SK-N-SH (cell line): ENCODE data around the gene DGKD. TPM values are rescaled to one million over a fixed set of nuclear protein-coding genes. Genes with fewer than 3 reads are reported as not detected.

Source experiments
- CTCF ChIA-PET: fragments of 300-600, 350-600 bp; formaldehyde crosslinking; extraction: SDS; loops from one replicate; lab custom pipeline; 2021; lab: Yijun Ruan, JAX
- POLR2A ChIA-PET: fragments of 350-600 bp; sonication (Branson Sonifier 250); formaldehyde crosslinking; extraction: SDS; loops from one replicate; lab custom pipeline; 2020; ENCODE audit warnings: antibody characterized with exemption, inconsistent platforms; lab: Yijun Ruan, JAX
- DNase-seq: peaks from one replicate; pipeline ENCODE4 v3.0.0; 2012
- H2AFZ ChIP-seq: fragments of 200-600 bp; sonication (generic); 2 replicates; pipeline ENCODE4 v1.8.1; 2016; ENCODE audit warnings: antibody characterized with exemption, mild to moderate bottlenecking, low read depth
- H3F3A ChIP-seq: fragments of 200-600 bp; sonication (generic); replicated peaks from 2 replicates; pipeline ENCODE3; 2016; ENCODE audit warnings: antibody characterized with exemption, mild to moderate bottlenecking; ENCODE audit not compliant: insufficient read depth
- H3K27ac ChIP-seq, 2 experiments: fragments of 200-500 bp in 1 of 2; fragments of 200-600 bp in 1 of 2; sonication (Bioruptor generic) in 1 of 2; sonication (generic), shearing (Covaris generic) in 1 of 2; 2 replicates each; pipeline versions ENCODE4 v1.5.1 to v1.6.1; 2014 to 2016; ENCODE audit warnings: low read depth in 2 of 2, inconsistent platforms in 1 of 2, low read length in 1 of 2, mild to moderate bottlenecking in 1 of 2, mixed read lengths in 1 of 2
- H3K27me3 ChIP-seq: fragments of 200-600 bp; sonication (generic), shearing (Covaris generic); 2 replicates; pipeline ENCODE4 v1.6.1; 2016; ENCODE audit warnings: mixed run types; ENCODE audit not compliant: insufficient read depth
- H3K36me3 ChIP-seq, 2 experiments: fragments of 200-500 bp in 1 of 2; fragments of 200-600 bp in 1 of 2; sonication (Bioruptor generic) in 1 of 2; sonication (generic) in 1 of 2; replicated peaks in 1 of 2; 2 replicates each; pipeline versions ENCODE3 to v1.5.1; 2014 to 2016; ENCODE audit warnings: low read length in 1 of 2, mild to moderate bottlenecking in 1 of 2; ENCODE audit not compliant: insufficient read depth in 2 of 2, control insufficient read depth in 1 of 2
- H3K4me1 ChIP-seq, 2 experiments: fragments of 200-500 bp in 1 of 2; fragments of 200-600 bp in 1 of 2; sonication (Bioruptor generic) in 1 of 2; sonication (generic), shearing (Covaris generic) in 1 of 2; 2 replicates each; pipeline versions ENCODE4 v1.5.1 to v1.6.1; 2014 to 2016; ENCODE audit warnings: low read depth in 1 of 2, low read length in 1 of 2, mixed run types in 1 of 2; ENCODE audit not compliant: insufficient read depth in 2 of 2, control insufficient read depth in 1 of 2
- H3K4me2 ChIP-seq: fragments of 200-600 bp; sonication (generic), shearing (Covaris generic); 2 replicates; pipeline ENCODE4 v1.6.1; 2017; ENCODE audit warnings: mixed run types
- H3K4me3 ChIP-seq, 2 experiments: fragments of 200-500 bp in 1 of 2; fragments of 200-600 bp in 1 of 2; sonication (Bioruptor generic) in 1 of 2; sonication (generic), shearing (Covaris generic) in 1 of 2; 2 replicates each; pipeline versions ENCODE4 v1.5.1 to v1.8.1; 2014 to 2016; ENCODE audit warnings: low read depth in 2 of 2, inconsistent platforms in 1 of 2, low read length in 1 of 2, mild to moderate bottlenecking in 1 of 2, mixed read lengths in 1 of 2, moderate library complexity in 1 of 2
- H3K79me2 ChIP-seq: fragments of 200-600 bp; sonication (generic); 2 replicates; pipeline ENCODE4 v1.8.1; 2017; ENCODE audit warnings: mild to moderate bottlenecking; ENCODE audit not compliant: insufficient read depth
- H3K9ac ChIP-seq: fragments of 200-600 bp; sonication (generic); 2 replicates; pipeline ENCODE4 v1.6.1; 2017; ENCODE audit warnings: mixed run types
- H3K9me2 ChIP-seq: fragments of 200-600 bp; sonication (generic); 2 replicates; pipeline ENCODE4 v1.6.1; 2017; ENCODE audit warnings: mixed run types
- H3K9me3 ChIP-seq: fragments of 200-600 bp; sonication (generic); 2 replicates; pipeline ENCODE4 v1.6.1; 2017; ENCODE audit warnings: mixed run types, mild to moderate bottlenecking, moderate library complexity
- H4K20me1 ChIP-seq: fragments of 200-600 bp; sonication (generic); 2 replicates; pipeline ENCODE4 v1.6.1; 2017; ENCODE audit warnings: mild to moderate bottlenecking, mixed run types; ENCODE audit not compliant: insufficient read depth
- CHD2 ChIP-seq: fragments of 150-350 bp; IDR thresholded peaks from 2 replicates; pipeline ENCODE4 v1.6.1; 2018; ENCODE audit warnings: low read length; ENCODE audit not compliant: partially characterized antibody
- CTCF ChIP-seq: fragments of 200-600 bp; sonication (generic); IDR thresholded peaks from 2 replicates; pipeline ENCODE4 v1.6.1; 2017; ENCODE audit warnings: antibody characterized with exemption, mild to moderate bottlenecking, moderate library complexity
- EZH2phosphoT487 ChIP-seq: fragments of 200-600 bp; sonication (generic); IDR thresholded peaks from 2 replicates; pipeline ENCODE4 v1.6.1; 2017; ENCODE audit warnings: low read depth, mixed run types, mild to moderate bottlenecking, antibody characterized with exemption, moderate library complexity, borderline replicate concordance
- GABPA ChIP-seq: IDR thresholded peaks from 2 replicates; pipeline ENCODE4 v1.4.0; 2012; ENCODE audit warnings: low read depth, mild to moderate bottlenecking
- GATA2 ChIP-seq: sonication (generic); formaldehyde crosslinking; IDR thresholded peaks from 2 replicates; pipeline ENCODE4 v1.5.0; 2020; ENCODE audit warnings: mild to moderate bottlenecking, missing genetic modification reagents
- MAX ChIP-seq: IDR thresholded peaks from 2 replicates; pipeline ENCODE4 v1.4.0; 2012; ENCODE audit warnings: low read depth
- MXI1 ChIP-seq: IDR thresholded peaks from 2 replicates; pipeline ENCODE4 v1.6.1; 2012; ENCODE audit warnings: mild to moderate bottlenecking, low read depth, low read length, improper control_type of control experiment
- NFIC ChIP-seq: IDR thresholded peaks from 2 replicates; pipeline ENCODE4 v1.4.0; 2012; ENCODE audit warnings: borderline replicate concordance
- NRF1 ChIP-seq: IDR thresholded peaks from 2 replicates; pipeline ENCODE4 v1.6.1; 2012; ENCODE audit warnings: low read depth, mild to moderate bottlenecking, low read length
- POLR2AphosphoS5 ChIP-seq: IDR thresholded peaks from 2 replicates; pipeline ENCODE4 v1.6.1; 2012; ENCODE audit warnings: low read depth, low read length
- RAD21 ChIP-seq: IDR thresholded peaks from 2 replicates; pipeline ENCODE4 v1.6.1; 2012; ENCODE audit warnings: mild to moderate bottlenecking, low read length
- RCOR1 ChIP-seq: fragments of 150-350 bp; IDR thresholded peaks from 2 replicates; pipeline ENCODE4 v1.6.1; 2017; ENCODE audit warnings: antibody characterized with exemption, low read length
- RFX5 ChIP-seq: IDR thresholded peaks from 2 replicates; pipeline ENCODE4 v1.6.1; 2012; ENCODE audit warnings: mild to moderate bottlenecking, improper control_type of control experiment, low read length
- SMC3 ChIP-seq: IDR thresholded peaks from 2 replicates; pipeline ENCODE4 v1.6.1; 2012; ENCODE audit warnings: low read depth, low read length, improper control_type of control experiment
- TAF1 ChIP-seq: IDR thresholded peaks from 2 replicates; pipeline ENCODE4 v1.6.1; 2012; ENCODE audit warnings: low read depth, mild to moderate bottlenecking, low read length, moderate library complexity, borderline replicate concordance
- TCF12 ChIP-seq: IDR thresholded peaks from 2 replicates; pipeline ENCODE4 v1.4.0; 2012
- TEAD4 ChIP-seq: IDR thresholded peaks from 2 replicates; pipeline ENCODE4 v1.4.0; 2012; ENCODE audit warnings: mild to moderate bottlenecking, borderline replicate concordance; ENCODE audit not compliant: insufficient read depth
- YY1 ChIP-seq: IDR thresholded peaks from 2 replicates; pipeline ENCODE4 v1.4.0; 2012; ENCODE audit warnings: low read depth, mild to moderate bottlenecking
- WGBS: methylation state at CpG from one replicate; pipeline ENCODE4 v1.1.6; 2017; ENCODE audit warnings: low lambda C conversion rate; 5-methylcytosine and 5-hydroxymethylcytosine counted together
- polyA plus RNA-seq, 3 experiments: library from polyadenylated mRNA; depleted of rRNA; stranded (reverse); fragments of >200 nt; gene quantifications; 2 replicates each; pipeline ENCODE4 v1.2.3, GENCODE V29; 2012
- TF ChIP-seq, protein P1 (sequence below): IDR thresholded peaks from 2 replicates; pipeline ENCODE4; 2012
- TF ChIP-seq, protein P2 (sequence below): fragments of 150-350 bp; IDR thresholded peaks from 2 replicates; pipeline ENCODE4 v1.6.1; 2016; ENCODE audit warnings: mild to moderate bottlenecking, low read depth, low read length

Gene DGKD
- polyA plus RNA-seq, 1 of the 3 experiments (the other 2 are of a cell fraction) = 21.7 TPM

GRCh38 chr2:233379441-233379840 is 25.1 kb downstream of the DGKD start:
- H3K9me2 ChIP-seq = no peaks in the 10 kb centered on the region
- H3K4me1 ChIP-seq = peaks cover 0 to 11% of the 10 kb centered on the region in 2 experiments; a peak in 1 of 4 replicates
- H4K20me1 ChIP-seq = peaks cover 14% of the 10 kb centered on the region; the same call in 1 of the 2 replicates
- no peak overlapping the region for H3K27ac ChIP-seq
- 93% methylated on average over 1 of the region's 1 CpG for WGBS
- H3K4me2 ChIP-seq = no peak overlapping the region
- H3K4me3 ChIP-seq = no peak overlapping the region
- H3F3A ChIP-seq = no peaks in the 10 kb centered on the region
- no peak overlapping the region for H2AFZ ChIP-seq
- H3K9me3 ChIP-seq = no peaks in the 10 kb centered on the region
- peaks cover 34% of the 10 kb centered on the region for H3K79me2 ChIP-seq
- no peak for DNase-seq
- TF ChIP-seq GATA2 (CRISPR knock-in tag) (no peak), TCF12 (no peak), CHD2 (no peak), EZH2phosphoT487 (no peak), SMC3 (no peak)
- TF ChIP-seq, protein P1, sequence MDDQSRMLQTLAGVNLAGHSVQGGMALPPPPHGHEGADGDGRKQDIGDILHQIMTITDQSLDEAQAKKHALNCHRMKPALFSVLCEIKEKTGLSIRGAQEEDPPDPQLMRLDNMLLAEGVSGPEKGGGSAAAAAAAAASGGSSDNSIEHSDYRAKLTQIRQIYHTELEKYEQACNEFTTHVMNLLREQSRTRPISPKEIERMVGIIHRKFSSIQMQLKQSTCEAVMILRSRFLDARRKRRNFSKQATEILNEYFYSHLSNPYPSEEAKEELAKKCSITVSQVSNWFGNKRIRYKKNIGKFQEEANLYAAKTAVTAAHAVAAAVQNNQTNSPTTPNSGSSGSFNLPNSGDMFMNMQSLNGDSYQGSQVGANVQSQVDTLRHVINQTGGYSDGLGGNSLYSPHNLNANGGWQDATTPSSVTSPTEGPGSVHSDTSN = no peak
- POLR2A ChIA-PET = no interaction called here
- no peaks in the 10 kb centered on the region for H3K27me3 ChIP-seq
- CTCF ChIA-PET = interaction anchor here (0.9 kb wide), 1 partner anchor 13 kb away, joined by 3 read pairs; no protein-coding TSS in a partner anchor
- peaks cover 0 to 6% of the 10 kb centered on the region in 2 experiments for H3K36me3 ChIP-seq
- H3K9ac ChIP-seq = no peak overlapping the region

- no peak for DNase-seq
- 90% methylated on average over 11 of the region's 13 CpGs for WGBS
- H3K4me1 ChIP-seq = peaks cover 0 to 18% of the 10 kb centered on the region in 2 experiments; a peak in 1 of 4 replicates
- no peaks in the 10 kb centered on the region for H3K27me3 ChIP-seq
- H3K4me2 ChIP-seq = no peak overlapping the region
- no peaks in the 10 kb centered on the region for H3K9me3 ChIP-seq
- no peak overlapping the region for H3K4me3 ChIP-seq
- H3F3A ChIP-seq = no peaks in the 10 kb centered on the region
- H3K79me2 ChIP-seq = peaks cover 35% of the 10 kb centered on the region
- H3K36me3 ChIP-seq = peaks cover 0 to 6% of the 10 kb centered on the region in 2 experiments
- no peaks in the 10 kb centered on the region for H3K9me2 ChIP-seq
- TF ChIP-seq MXI1 (no peak), CTCF (no peak), RFX5 (no peak), RCOR1 (no peak), NRF1 (no peak), RAD21 (no peak), GABPA (no peak), MAX (no peak), SMC3 (no peak), POLR2AphosphoS5 (no peak), NFIC (no peak), GATA2 (CRISPR knock-in tag) (no peak), TEAD4 (no peak), TAF1 (no peak), YY1 (no peak)
- TF ChIP-seq, protein P2, sequence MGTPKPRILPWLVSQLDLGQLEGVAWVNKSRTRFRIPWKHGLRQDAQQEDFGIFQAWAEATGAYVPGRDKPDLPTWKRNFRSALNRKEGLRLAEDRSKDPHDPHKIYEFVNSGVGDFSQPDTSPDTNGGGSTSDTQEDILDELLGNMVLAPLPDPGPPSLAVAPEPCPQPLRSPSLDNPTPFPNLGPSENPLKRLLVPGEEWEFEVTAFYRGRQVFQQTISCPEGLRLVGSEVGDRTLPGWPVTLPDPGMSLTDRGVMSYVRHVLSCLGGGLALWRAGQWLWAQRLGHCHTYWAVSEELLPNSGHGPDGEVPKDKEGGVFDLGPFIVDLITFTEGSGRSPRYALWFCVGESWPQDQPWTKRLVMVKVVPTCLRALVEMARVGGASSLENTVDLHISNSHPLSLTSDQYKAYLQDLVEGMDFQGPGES = no peak
- TF ChIP-seq, protein P1 = no peak
- ChIA-PET POLR2A (no interaction called here), CTCF (no interaction called here)
- no peak overlapping the region for H3K9ac ChIP-seq
- no peak overlapping the region for H2AFZ ChIP-seq
- H3K27ac ChIP-seq = no peak overlapping the region
- H4K20me1 ChIP-seq = peaks cover 20% of the 10 kb centered on the region; the same call in 1 of the 2 replicates
Observed at GRCh38 chr2:233380132-233380895, 26.0 kb downstream of the DGKD start.
